H1 (cell line): ENCODE results near the gene METTL5. TPM values are rescaled to one million over a fixed set of nuclear protein-coding genes. Genes with fewer than 3 reads are reported as not detected.

ENCODE experiments used
- CTCF ChIA-PET: fragments of 300-600 bp; sonication (Branson Sonifier 250); formaldehyde crosslinking; loops from one replicate; lab custom pipeline; 2021; ENCODE audit not compliant: partially characterized antibody; lab: Charles Lee
- POLR2A ChIA-PET: fragments of 300-600 bp; sonication (Branson Sonifier 250); formaldehyde crosslinking; loops from one replicate; lab custom pipeline; 2021; ENCODE audit warnings: inconsistent platforms; ENCODE audit not compliant: partially characterized antibody; lab: Charles Lee
- DNase-seq, 2 experiments: peaks; one replicate each; pipeline versions ENCODE4 v3.0.0 to v3.0.0-alpha.2; 2010 to 2022; ENCODE audit warnings: low spot score in 2 of 2, low read depth in 1 of 2, mixed read lengths in 1 of 2
- FAIRE-seq: peaks from 2 replicates; lab custom pipeline; 2011; peaks lifted over from hg19 to GRCh38; lab: Jason Lieb, UNC
- H2AFZ ChIP-seq: 2 replicates; pipeline ENCODE4 v1.8.1; 2012; ENCODE audit warnings: low read length, inconsistent platforms
- H2AK5ac ChIP-seq: 2 replicates; pipeline ENCODE4 v1.6.1; 2013; ENCODE audit warnings: low read depth, low read length
- H2BK120ac ChIP-seq: replicated peaks from 2 replicates; pipeline ENCODE3; 2013; ENCODE audit warnings: low read depth, low read length, inconsistent platforms
- H2BK12ac ChIP-seq: 2 replicates; pipeline ENCODE4 v1.6.1; 2013; ENCODE audit warnings: low read depth, low read length
- H2BK15ac ChIP-seq: 2 replicates; pipeline ENCODE4 v1.6.1; 2013; ENCODE audit warnings: low read length
- H2BK20ac ChIP-seq: 2 replicates; pipeline ENCODE4 v1.6.1; 2013; ENCODE audit warnings: low read length
- H2BK5ac ChIP-seq: 2 replicates; pipeline ENCODE4 v1.6.1; 2013; ENCODE audit warnings: low read depth, low read length
- H3K14ac ChIP-seq: 2 replicates; pipeline ENCODE4 v1.6.1; 2013; ENCODE audit warnings: inconsistent platforms; ENCODE audit not compliant: insufficient read length
- H3K18ac ChIP-seq: 2 replicates; pipeline ENCODE4 v1.6.1; 2013; ENCODE audit warnings: low read length; ENCODE audit errors: extremely low read depth
- H3K23ac ChIP-seq: 2 replicates; pipeline ENCODE4 v1.6.1; 2013; ENCODE audit warnings: inconsistent platforms; ENCODE audit not compliant: insufficient read length
- H3K23me2 ChIP-seq: 2 replicates; pipeline ENCODE4 v1.6.1; 2013; ENCODE audit warnings: low read depth, low read length
- H3K27ac ChIP-seq: 2 replicates; pipeline ENCODE4 v1.6.1; 2011; ENCODE audit warnings: low read depth, low read length, inconsistent platforms
- H3K27me3 ChIP-seq, 4 experiments: replicated peaks in 1 of 4; 1 replicate in 1 of 4; 2 replicates in 3 of 4; pipeline versions ENCODE4 v1.6.1 to v1.8.1; 2011 to 2013; ENCODE audit warnings: low read length in 3 of 4, mild to moderate bottlenecking in 3 of 4, inconsistent platforms in 2 of 4, mixed read lengths in 2 of 4, moderate library complexity in 1 of 4; ENCODE audit not compliant: control insufficient read depth in 3 of 4, insufficient read depth in 3 of 4; ENCODE audit errors: extremely low read depth in 1 of 4
- H3K36me3 ChIP-seq, 4 experiments: 2 replicates each; pipeline versions ENCODE4 v1.6.1 to v1.8.1; 2011 to 2013; ENCODE audit warnings: mild to moderate bottlenecking in 4 of 4, low read length in 3 of 4, moderate library complexity in 2 of 4, control low read depth in 1 of 4, inconsistent platforms in 1 of 4; ENCODE audit not compliant: insufficient read depth in 4 of 4, control insufficient read depth in 2 of 4
- H3K4ac ChIP-seq: replicated peaks from 2 replicates; pipeline ENCODE3; 2013; ENCODE audit warnings: low read length, low read depth, mixed read lengths, inconsistent platforms; ENCODE audit not compliant: insufficient read length
- H3K4me1 ChIP-seq, 4 experiments: replicated peaks in 1 of 4; 1 replicate in 1 of 4; 2 replicates in 3 of 4; pipeline versions ENCODE4 v1.6.1 to v1.8.1; 2011 to 2013; ENCODE audit warnings: low read length in 3 of 4, inconsistent platforms in 2 of 4, mixed read lengths in 1 of 4; ENCODE audit not compliant: insufficient read depth in 4 of 4, control insufficient read depth in 3 of 4
- H3K4me2 ChIP-seq, 2 experiments: 2 replicates each; pipeline versions ENCODE4 v1.6.1 to v1.8.1; 2011 to 2013; ENCODE audit warnings: low read depth in 2 of 2, low read length in 2 of 2, control low read depth in 1 of 2, inconsistent platforms in 1 of 2, mild to moderate bottlenecking in 1 of 2; ENCODE audit not compliant: insufficient read depth in 1 of 2
- H3K4me3 ChIP-seq, 4 experiments: fragments of 200-600, 300-600 bp in 1 of 4; sonication (generic), shearing (Covaris generic), sonication (Bioruptor Twin) in 1 of 4; 2 replicates each; pipeline versions ENCODE4 v1.5.1 to v1.8.1; 2011 to 2016; ENCODE audit warnings: low read length in 4 of 4, low read depth in 3 of 4, control low read depth in 2 of 4, inconsistent platforms in 2 of 4, mild to moderate bottlenecking in 2 of 4, mixed read lengths in 1 of 4, moderate library complexity in 1 of 4; ENCODE audit not compliant: insufficient read depth in 2 of 4; ENCODE audit errors: extremely low read depth in 1 of 4
- H3K56ac ChIP-seq: replicated peaks from 2 replicates; pipeline ENCODE3; 2013; ENCODE audit warnings: low read depth, mild to moderate bottlenecking, mixed read lengths, low read length, inconsistent platforms; ENCODE audit not compliant: insufficient read length
- H3K79me1 ChIP-seq: 2 replicates; pipeline ENCODE4 v1.6.1; 2013; ENCODE audit warnings: low read depth, low read length, control low read depth
- H3K79me2 ChIP-seq, 2 experiments: 2 replicates each; pipeline versions ENCODE4 v1.6.1 to v1.8.1; 2012 to 2013; ENCODE audit warnings: low read length in 2 of 2, mild to moderate bottlenecking in 2 of 2, inconsistent platforms in 1 of 2; ENCODE audit not compliant: insufficient read depth in 2 of 2, control insufficient read depth in 1 of 2
- H3K9ac ChIP-seq, 4 experiments: replicated peaks in 1 of 4; 1 replicate in 1 of 4; 2 replicates in 3 of 4; pipeline versions ENCODE4 v1.6.1 to v1.8.1; 2011 to 2013; ENCODE audit warnings: low read depth in 3 of 4, low read length in 3 of 4, control low read depth in 2 of 4, mild to moderate bottlenecking in 2 of 4, moderate library complexity in 2 of 4, inconsistent platforms in 1 of 4; ENCODE audit errors: extremely low read depth in 1 of 4
- H3K9me3 ChIP-seq, 2 experiments: 2 replicates each; pipeline versions ENCODE4 v1.6.1 to v1.8.1; 2012 to 2013; ENCODE audit warnings: mild to moderate bottlenecking in 2 of 2, moderate library complexity in 2 of 2, control low read depth in 1 of 2, inconsistent platforms in 1 of 2, low read depth in 1 of 2, low read length in 1 of 2, mixed read lengths in 1 of 2; ENCODE audit not compliant: insufficient read depth in 2 of 2
- H4K20me1 ChIP-seq, 2 experiments: replicated peaks in 1 of 2; 2 replicates each; pipeline versions ENCODE3 to v1.8.1; 2011 to 2013; ENCODE audit warnings: inconsistent platforms in 2 of 2, low read length in 2 of 2, mild to moderate bottlenecking in 1 of 2; ENCODE audit not compliant: insufficient read depth in 2 of 2, control insufficient read depth in 1 of 2
- H4K5ac ChIP-seq: 2 replicates; pipeline ENCODE4 v1.6.1; 2013; ENCODE audit warnings: low read length, low read depth, mixed read lengths, inconsistent platforms; ENCODE audit not compliant: insufficient read length
- H4K8ac ChIP-seq: 2 replicates; pipeline ENCODE4 v1.8.0; 2013; ENCODE audit warnings: mild to moderate bottlenecking, moderate library complexity, low read length, inconsistent platforms; ENCODE audit not compliant: insufficient read depth; ENCODE audit errors: extremely low read depth
- H4K91ac ChIP-seq: replicated peaks from 2 replicates; pipeline ENCODE3; 2013; ENCODE audit warnings: low read length, mixed read lengths, inconsistent platforms; ENCODE audit not compliant: insufficient read length
- BRCA1 ChIP-seq: IDR thresholded peaks from 2 replicates; pipeline ENCODE4 v1.6.1; 2012; ENCODE audit warnings: low read depth, low read length, improper control_type of control experiment
- CHD2 ChIP-seq: IDR thresholded peaks from 2 replicates; pipeline ENCODE4 v1.6.1; 2012; ENCODE audit warnings: low read length, improper control_type of control experiment
- FOSL1 ChIP-seq: IDR thresholded peaks from 2 replicates; pipeline ENCODE4 v1.6.1; 2011; ENCODE audit warnings: mild to moderate bottlenecking, low read depth, low read length, moderate library complexity; ENCODE audit not compliant: insufficient read depth
- GABPA ChIP-seq: IDR thresholded peaks from 2 replicates; pipeline ENCODE4 v1.6.1; 2011; ENCODE audit warnings: mild to moderate bottlenecking, low read length, moderate library complexity, borderline replicate concordance; ENCODE audit not compliant: insufficient read depth
- GTF2F1 ChIP-seq: IDR thresholded peaks from 2 replicates; pipeline ENCODE4 v1.6.1; 2012; ENCODE audit warnings: low read depth, low read length, improper control_type of control experiment, borderline replicate concordance
- JUND ChIP-seq: IDR thresholded peaks from 2 replicates; pipeline ENCODE4 v1.6.1; 2011; ENCODE audit warnings: mild to moderate bottlenecking, improper control_type of control experiment, low read length
- NANOG ChIP-seq: IDR thresholded peaks from 2 replicates; pipeline ENCODE4 v1.6.1; 2011; ENCODE audit warnings: low read length, low read depth, mild to moderate bottlenecking, inconsistent platforms; ENCODE audit not compliant: insufficient read depth, poor library complexity, severe bottlenecking
- PHF8 ChIP-seq: fragments of 200-600 bp; sonication (generic); conservative IDR thresholded peaks from 2 replicates; pipeline ENCODE4 v1.7.1; 2012; ENCODE audit warnings: low read depth, mild to moderate bottlenecking, inconsistent platforms, low read length, moderate library complexity
- SAP30 ChIP-seq: fragments of 300-600 bp; sonication (generic); IDR thresholded peaks from 2 replicates; pipeline ENCODE4 v1.7.1; 2012; ENCODE audit warnings: low read length, moderate library complexity, mild to moderate bottlenecking, inconsistent platforms; ENCODE audit not compliant: insufficient read depth, insufficient replicate concordance
- WGBS, 2 experiments: shearing (Covaris generic) in 1 of 2; methylation state at CpG; one replicate each; pipeline versions ENCODE4 v1.1.6 to v1.1.7; 2013 to 2015; ENCODE audit warnings: low lambda C conversion rate in 2 of 2, mixed read lengths in 2 of 2, inconsistent platforms in 1 of 2, low coverage in 1 of 2, missing lambda C conversion rate in 1 of 2; ENCODE audit not compliant: insufficient replicate concordance in 2 of 2, insufficient coverage in 1 of 2, insufficient read length in 1 of 2; ENCODE audit errors: extremely low coverage in 1 of 2, missing lambda C conversion rate in 1 of 2; 5-methylcytosine and 5-hydroxymethylcytosine counted together
- polyA plus RNA-seq, 7 experiments: library from polyadenylated mRNA; depleted of rRNA in 3 of 7; stranded (reverse) in 5 of 7; unstranded in 2 of 7; fragments of >200 nt in 5 of 7; fragments of 200-250 nt in 2 of 7; gene quantifications; 1 replicate in 5 of 7; 2 replicates in 1 of 7; 4 replicates in 1 of 7; pipeline versions ENCODE4 v1.2.1 to v1.2.3, GENCODE V29; 2011 to 2013; ENCODE audit warnings: missing spikeins in 2 of 7, mixed read lengths in 2 of 7
- total RNA-seq: library from RNA; stranded (reverse); fragmentation: NEBNext Ultra II Directional; extraction: Animal tissue kit (Norgen Biotek cat#: 25700); gene quantifications from 2 replicates; pipeline ENCODE4 v1.2.1, GENCODE V29; 2021

METTL5 gene
- total and polyA plus RNA-seq, 2 of the 8 experiments (the other 6 are each of a cell fraction or from before 2014, with no cell fraction given): 34.5 to 74.1 TPM

DNA sequence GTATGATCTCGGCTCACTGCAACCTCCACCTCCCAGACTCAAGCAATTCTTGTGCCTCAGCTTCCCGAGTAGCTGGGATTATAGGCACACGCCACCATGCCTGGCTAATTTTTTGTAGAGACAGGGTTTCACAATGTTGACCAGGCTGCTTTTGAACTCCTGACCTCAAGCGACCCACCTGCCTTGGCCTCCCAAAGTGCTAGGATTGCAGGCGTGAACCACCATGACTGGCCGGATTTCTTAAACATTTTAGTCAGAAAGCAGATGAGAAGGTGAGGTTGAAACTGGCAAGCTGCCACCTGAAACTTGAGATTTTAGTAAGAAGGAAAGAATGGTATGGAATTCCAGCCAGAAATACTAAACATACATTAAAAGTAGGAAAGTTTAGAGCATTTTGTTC, 59.2 kb downstream of the METTL5 start:
- Histone ChIP-seq H4K5ac (no peak overlapping the region), H3K14ac (no peak overlapping the region), H2BK120ac (no peak overlapping the region), H4K8ac (no peak overlapping the region), H3K18ac (no peak overlapping the region), H3K4me1 (no peaks in the 10 kb centered on the region), H3K56ac (no peak overlapping the region), H3K9ac (no peak overlapping the region), H3K4me3 (no peak overlapping the region), H3K23me2 (no peaks in the 10 kb centered on the region), H3K27ac (no peak overlapping the region), H2BK15ac (no peak overlapping the region), H4K91ac (no peak overlapping the region), H3K36me3 (peaks cover 0 to 4% (median 0%) of the 10 kb centered on the region in 4 experiments; a peak in 1 of 8 replicates), H2BK5ac (no peak overlapping the region), H2AFZ (no peak overlapping the region), H4K20me1 (no peaks in the 10 kb centered on the region), H3K79me2 (no peaks in the 10 kb centered on the region), H3K9me3 (no peaks in the 10 kb centered on the region; a peak in 1 of 4 replicates), H2AK5ac (no peak overlapping the region), H3K4me2 (no peak overlapping the region), H3K27me3 (no peaks in the 10 kb centered on the region), H3K79me1 (no peaks in the 10 kb centered on the region), H3K23ac (no peak overlapping the region), H3K4ac (no peak overlapping the region), H2BK20ac (no peak overlapping the region), H2BK12ac (no peak overlapping the region)
- no peak for DNase-seq
- ChIA-PET POLR2A (interaction anchor here (1.0 kb wide), 1 partner anchor 31 kb away, joined by 3 read pairs; no protein-coding TSS in a partner anchor), CTCF (interaction anchor here (0.9 kb wide), 1 partner anchor 30 kb away, joined by 5 read pairs; no protein-coding TSS in a partner anchor)
- no peak for FAIRE-seq
- TF ChIP-seq JUND (no peak), FOSL1 (no peak), SAP30 (no peak), GABPA (no peak), GTF2F1 (no peak), CHD2 (no peak), PHF8 (no peak), NANOG (no peak), BRCA1 (no peak)
- WGBS, 2 experiments: 94% methylated on average over 6 of the region's 6 CpGs; no CpG with 5 or more reads in 1 of the 2 experiments
